ENCODE results near the gene NBAS. TPM values are rescaled to one million over a fixed set of nuclear protein-coding genes. Genes with fewer than 3 reads are reported as not detected.

NBAS gene
- total and polyA plus RNA-seq, 7 experiments from 2014 or later, result 18.6 to 41.6 (median 32.7) TPM

DNA sequence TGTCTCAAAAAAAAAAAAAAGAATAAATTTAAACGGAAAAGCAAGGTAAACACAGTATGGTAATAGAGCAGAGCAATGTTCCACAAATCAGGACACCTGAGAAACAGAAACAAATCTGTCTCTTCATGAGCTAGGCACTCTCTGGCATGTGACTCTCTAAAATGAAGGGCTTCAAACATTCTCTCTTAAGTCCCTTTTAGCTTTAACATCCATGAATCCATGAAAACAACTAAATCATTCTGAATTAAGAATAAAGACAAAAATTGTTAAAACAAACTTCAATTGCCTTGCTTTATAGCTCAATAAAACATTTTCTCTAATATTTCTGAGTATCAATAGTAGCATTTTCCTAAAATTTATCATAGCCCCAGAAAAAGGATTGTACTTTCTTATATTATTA lies 132.1 kb downstream of the NBAS start:
- DNase-seq (no peak), ATAC-seq (no peak)
- CTCF ChIA-PET, result no interaction called here
- H3K4me3 ChIP-seq (ENCODE audit: low read length), result no peak overlapping the region
- H3K4me1 ChIP-seq (ENCODE audit: control insufficient read depth in 2 of 2, insufficient read depth in 2 of 2, low read length in 2 of 2), result no peaks in the 10 kb centered on the region
- intact Hi-C loops (cut with micrococcal nuclease), result no loop called here
- Mint-ChIP-seq H3K27me3 (no peaks in the 10 kb centered on the region), H3K4me1 (no peaks in the 10 kb centered on the region), H3K4me3 (no peak overlapping the region), H3K9me3 (no peaks in the 10 kb centered on the region), H3K36me3 (peaks cover 0 to 31% (median 17%) of the 10 kb centered on the region in 5 donors), H3K27ac (no peak overlapping the region)
- POLR2A ChIA-PET, result no interaction called here
- no peak overlapping the region for H3K27ac ChIP-seq (ENCODE audit: low read depth, low read length)
- no peaks in the 10 kb centered on the region for H3K9me3 ChIP-seq (ENCODE audit: control insufficient read depth in 2 of 3, low read length in 3 of 3)
- no peaks in the 10 kb centered on the region for H3K27me3 ChIP-seq (ENCODE audit: control insufficient read depth in 2 of 2, insufficient read depth in 2 of 2, low read length in 2 of 2)
- H3K36me3 ChIP-seq (ENCODE audit: control insufficient read depth in 2 of 3, insufficient read depth in 3 of 3, low read length in 3 of 3), result peaks cover 0 to 13% (median 0%) of the 10 kb centered on the region in 3 experiments

DNA sequence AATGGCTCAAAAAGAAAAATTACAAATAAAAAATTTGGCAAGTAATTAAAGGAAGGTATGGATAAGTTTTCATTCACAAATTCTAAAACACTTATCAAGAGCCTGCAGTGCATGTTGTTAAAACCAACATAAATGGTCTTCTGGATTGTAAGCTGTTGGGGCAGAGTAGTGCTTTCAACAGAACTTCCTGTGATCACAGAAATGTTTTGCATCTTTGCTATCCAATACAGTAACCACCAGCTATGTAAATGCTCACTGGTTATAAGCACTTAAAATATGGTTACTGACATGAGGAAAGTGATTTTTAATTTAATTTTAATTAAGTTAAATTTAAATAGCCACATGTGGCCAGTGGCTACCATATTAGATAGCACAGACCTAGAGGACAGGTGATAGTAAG lies 133.1 kb downstream of the NBAS start:
- DNase-seq (no peak), ATAC-seq (no peak)
- Mint-ChIP-seq H3K27me3 (no peaks in the 10 kb centered on the region), H3K4me3 (no peak overlapping the region), H3K4me1 (no peaks in the 10 kb centered on the region), H3K9me3 (no peaks in the 10 kb centered on the region), H3K27ac (no peak overlapping the region), H3K36me3 (peaks cover 0 to 32% (median 23%) of the 10 kb centered on the region in 5 donors)
- Histone ChIP-seq H3K36me3 (ENCODE audit: control insufficient read depth in 2 of 3, insufficient read depth in 3 of 3, low read length in 3 of 3) (peaks cover 0 to 19% (median 0%) of the 10 kb centered on the region in 3 experiments), H3K4me3 (ENCODE audit: low read length) (no peak overlapping the region), H3K27me3 (ENCODE audit: control insufficient read depth in 2 of 2, insufficient read depth in 2 of 2, low read length in 2 of 2) (no peaks in the 10 kb centered on the region), H3K9me3 (ENCODE audit: control insufficient read depth in 2 of 3, low read length in 3 of 3) (no peaks in the 10 kb centered on the region), H3K4me1 (ENCODE audit: control insufficient read depth in 2 of 2, insufficient read depth in 2 of 2, low read length in 2 of 2) (no peaks in the 10 kb centered on the region), H3K27ac (ENCODE audit: low read depth, low read length) (no peak overlapping the region)
- ChIA-PET CTCF (no interaction called here), POLR2A (no interaction called here)
- intact Hi-C loops (cut with micrococcal nuclease), result no loop called here

DNA sequence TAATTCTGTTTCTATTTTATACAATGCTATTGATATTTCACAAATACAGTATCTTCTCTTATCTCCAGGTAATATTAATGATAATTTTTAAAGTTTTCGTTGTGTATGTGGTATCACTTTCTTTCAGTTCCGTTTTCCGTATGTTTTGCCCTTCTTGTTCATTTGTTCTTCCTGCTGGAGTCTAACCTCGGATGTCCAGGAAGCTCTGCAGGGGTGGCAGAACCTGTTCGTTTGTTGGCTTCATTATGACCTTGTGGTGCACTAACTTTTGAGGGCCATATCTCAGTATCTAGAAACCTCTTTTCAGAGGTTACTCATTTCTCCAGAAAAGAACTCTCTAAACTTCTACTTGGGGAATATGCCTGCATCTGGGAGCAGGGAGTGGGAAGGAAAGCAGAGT lies 134.5 kb downstream of the NBAS start:
- Histone ChIP-seq H3K9me3 (ENCODE audit: control insufficient read depth in 2 of 3, low read length in 3 of 3) (no peaks in the 10 kb centered on the region), H3K4me3 (ENCODE audit: low read length) (no peak overlapping the region), H3K36me3 (ENCODE audit: control insufficient read depth in 2 of 3, insufficient read depth in 3 of 3, low read length in 3 of 3) (peaks cover 0 to 19% (median 0%) of the 10 kb centered on the region in 3 experiments), H3K4me1 (ENCODE audit: control insufficient read depth in 2 of 2, insufficient read depth in 2 of 2, low read length in 2 of 2) (no peaks in the 10 kb centered on the region), H3K27ac (ENCODE audit: low read depth, low read length) (no peak overlapping the region), H3K27me3 (ENCODE audit: control insufficient read depth in 2 of 2, insufficient read depth in 2 of 2, low read length in 2 of 2) (no peaks in the 10 kb centered on the region)
- no peak overlapping the region for H3K4me3 Mint-ChIP-seq
- CTCF ChIA-PET, result no interaction called here
- intact Hi-C loops (cut with micrococcal nuclease), result no loop called here
- ATAC-seq (no peak), DNase-seq (no peak)
- H3K36me3 Mint-ChIP-seq, result peaks cover 0 to 38% (median 28%) of the 10 kb centered on the region in 5 donors
- H3K27ac Mint-ChIP-seq, result no peak overlapping the region
- H3K4me1 Mint-ChIP-seq, result no peaks in the 10 kb centered on the region
- H3K27me3 Mint-ChIP-seq, result no peaks in the 10 kb centered on the region
- POLR2A ChIA-PET, result no interaction called here
- H3K9me3 Mint-ChIP-seq, result no peaks in the 10 kb centered on the region

DNA sequence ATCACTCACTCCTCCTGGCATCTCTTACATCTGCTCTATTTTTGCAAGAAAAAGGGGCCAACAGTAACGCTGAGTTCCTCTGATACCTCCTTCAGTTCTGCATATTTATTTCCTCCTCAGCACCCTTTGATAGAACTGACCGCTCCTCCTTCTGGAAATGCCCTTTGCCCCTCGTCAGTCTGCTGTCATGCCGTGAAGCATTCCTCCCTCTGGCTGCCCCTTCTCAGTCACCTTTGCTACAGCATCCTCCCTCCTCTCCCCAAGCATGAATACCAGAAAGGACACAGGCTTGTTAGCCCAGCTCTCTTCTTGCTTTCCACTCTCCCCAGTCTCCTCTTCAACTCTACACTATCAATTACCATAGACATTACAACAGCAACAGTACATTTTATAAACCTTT lies 135.4 kb downstream of the NBAS start:
- Histone ChIP-seq H3K4me3 (ENCODE audit: low read length) (no peak overlapping the region), H3K4me1 (ENCODE audit: control insufficient read depth in 2 of 2, insufficient read depth in 2 of 2, low read length in 2 of 2) (no peaks in the 10 kb centered on the region), H3K27me3 (ENCODE audit: control insufficient read depth in 2 of 2, insufficient read depth in 2 of 2, low read length in 2 of 2) (no peaks in the 10 kb centered on the region), H3K36me3 (ENCODE audit: control insufficient read depth in 2 of 3, insufficient read depth in 3 of 3, low read length in 3 of 3) (peaks cover 0 to 19% (median 0%) of the 10 kb centered on the region in 3 experiments), H3K9me3 (ENCODE audit: control insufficient read depth in 2 of 3, low read length in 3 of 3) (no peaks in the 10 kb centered on the region), H3K27ac (ENCODE audit: low read depth, low read length) (no peak overlapping the region)
- Mint-ChIP-seq H3K27me3 (no peaks in the 10 kb centered on the region), H3K9me3 (no peaks in the 10 kb centered on the region), H3K4me3 (no peak overlapping the region), H3K36me3 (peaks cover 0 to 36% (median 29%) of the 10 kb centered on the region in 5 donors), H3K27ac (no peak overlapping the region), H3K4me1 (no peaks in the 10 kb centered on the region)
- DNase-seq, result no peak
- intact Hi-C loops (cut with micrococcal nuclease), result no loop called here
- CTCF ChIA-PET, result no interaction called here
- no peak for ATAC-seq
- POLR2A ChIA-PET, result no interaction called here

DNA sequence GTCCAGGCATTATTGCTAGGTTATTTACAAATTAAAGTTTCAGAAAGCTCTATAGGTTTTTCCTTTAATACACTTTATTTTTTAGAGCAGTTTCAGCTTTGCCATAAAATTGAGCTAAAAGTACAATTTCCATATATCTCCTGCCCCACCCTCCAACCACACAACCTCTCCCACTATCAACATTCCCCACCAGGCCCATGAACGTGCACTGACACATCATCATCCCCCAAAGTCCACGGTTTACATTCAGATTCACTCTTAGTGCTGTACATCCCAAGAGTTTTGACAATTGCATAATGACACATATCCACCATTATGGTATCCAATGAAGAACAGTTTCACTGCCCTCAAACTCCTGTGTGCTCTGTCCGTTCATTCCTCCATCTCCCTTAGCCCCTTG lies 139.4 kb downstream of the NBAS start:
- ATAC-seq (no peak), DNase-seq (no peak)
- no peaks in the 10 kb centered on the region for H3K27me3 Mint-ChIP-seq
- H3K9me3 Mint-ChIP-seq, result no peaks in the 10 kb centered on the region
- ChIA-PET CTCF (no interaction called here), POLR2A (no interaction called here)
- Histone ChIP-seq H3K4me3 (ENCODE audit: low read length) (no peak overlapping the region), H3K27me3 (ENCODE audit: control insufficient read depth in 2 of 2, insufficient read depth in 2 of 2, low read length in 2 of 2) (no peaks in the 10 kb centered on the region), H3K9me3 (ENCODE audit: control insufficient read depth in 2 of 3, low read length in 3 of 3) (no peaks in the 10 kb centered on the region), H3K36me3 (ENCODE audit: control insufficient read depth in 2 of 3, insufficient read depth in 3 of 3, low read length in 3 of 3) (peaks cover 0 to 28% (median 0%) of the 10 kb centered on the region in 3 experiments), H3K27ac (ENCODE audit: low read depth, low read length) (no peak overlapping the region), H3K4me1 (ENCODE audit: control insufficient read depth in 2 of 2, insufficient read depth in 2 of 2, low read length in 2 of 2) (no peaks in the 10 kb centered on the region)
- intact Hi-C loops (cut with micrococcal nuclease), result no loop called here
- no peak overlapping the region for H3K4me3 Mint-ChIP-seq
- no peaks in the 10 kb centered on the region for H3K4me1 Mint-ChIP-seq
- H3K27ac Mint-ChIP-seq, result no peak overlapping the region
- peaks cover 4 to 53% (median 49%) of the 10 kb centered on the region in 5 donors for H3K36me3 Mint-ChIP-seq

DNA sequence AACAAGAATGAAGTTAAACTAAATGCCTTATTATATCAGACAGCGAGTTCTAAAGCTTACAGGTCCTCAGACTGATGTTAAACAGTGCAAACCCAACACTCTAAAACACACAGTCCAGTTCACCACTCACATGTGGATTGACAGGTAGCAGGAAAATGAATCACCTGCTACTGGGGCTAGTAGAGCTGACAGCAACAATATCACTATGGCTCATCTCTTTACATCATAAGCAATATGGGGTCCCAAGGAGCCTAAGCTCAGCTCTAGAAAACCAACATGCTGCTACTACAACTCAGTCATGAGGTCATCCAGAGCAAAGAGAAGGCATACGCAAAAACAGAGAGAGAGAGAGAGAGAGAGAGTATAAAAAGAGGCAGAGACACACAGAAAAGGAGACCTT lies 145.4 kb downstream of the NBAS start:
- H3K27ac Mint-ChIP-seq, result no peak overlapping the region
- DNase-seq (no peak), ATAC-seq (no peak)

DNA sequence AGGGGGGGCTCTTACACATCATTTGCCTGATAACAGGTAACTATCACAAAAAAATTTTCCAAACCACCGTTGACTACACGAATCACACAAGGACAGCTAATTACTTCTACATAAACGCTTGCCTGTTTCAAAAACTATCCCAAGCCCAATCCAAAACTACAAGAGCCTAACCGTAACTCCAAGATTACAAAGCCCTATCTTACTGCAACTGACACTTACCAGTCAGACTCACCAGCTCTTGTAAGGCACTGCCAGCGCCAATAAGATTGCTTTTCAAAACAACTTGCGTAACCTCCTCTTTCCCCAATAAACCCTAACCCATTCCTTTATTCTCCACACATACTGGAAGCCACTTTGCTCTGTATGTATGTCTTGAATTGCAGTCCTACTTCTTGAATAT lies 148.4 kb downstream of the NBAS start:
- DNase-seq (no peak), ATAC-seq (no peak)
- Histone ChIP-seq H3K27ac (ENCODE audit: low read depth, low read length) (no peak overlapping the region), H3K27me3 (ENCODE audit: control insufficient read depth in 2 of 2, insufficient read depth in 2 of 2, low read length in 2 of 2) (no peaks in the 10 kb centered on the region), H3K36me3 (ENCODE audit: control insufficient read depth in 2 of 3, insufficient read depth in 3 of 3, low read length in 3 of 3) (peaks cover 0 to 23% (median 0%) of the 10 kb centered on the region in 3 experiments), H3K9me3 (ENCODE audit: control insufficient read depth in 2 of 3, low read length in 3 of 3) (no peaks in the 10 kb centered on the region), H3K4me3 (ENCODE audit: low read length) (no peak overlapping the region), H3K4me1 (ENCODE audit: control insufficient read depth in 2 of 2, insufficient read depth in 2 of 2, low read length in 2 of 2) (no peaks in the 10 kb centered on the region)
- ChIA-PET CTCF (no interaction called here), POLR2A (no interaction called here)
- no peak overlapping the region for H3K27ac Mint-ChIP-seq
- peaks cover 13 to 63% (median 55%) of the 10 kb centered on the region in 5 donors for H3K36me3 Mint-ChIP-seq
- H3K4me3 Mint-ChIP-seq, result no peak overlapping the region
- no peaks in the 10 kb centered on the region for H3K27me3 Mint-ChIP-seq
- no peaks in the 10 kb centered on the region for H3K4me1 Mint-ChIP-seq
- no peaks in the 10 kb centered on the region for H3K9me3 Mint-ChIP-seq
- intact Hi-C loops (cut with micrococcal nuclease), result no loop called here

More for the DNA sequence above, 145.4 kb downstream of the NBAS start:
- H3K36me3 ChIP-seq (ENCODE audit: control insufficient read depth in 2 of 3, insufficient read depth in 3 of 3, low read length in 3 of 3), result peaks cover 0 to 28% (median 0%) of the 10 kb centered on the region in 3 experiments
- no peak overlapping the region for H3K4me3 ChIP-seq (ENCODE audit: low read length)
- H3K4me1 ChIP-seq (ENCODE audit: control insufficient read depth in 2 of 2, insufficient read depth in 2 of 2, low read length in 2 of 2), result no peaks in the 10 kb centered on the region
- intact Hi-C loops (cut with micrococcal nuclease), result no loop called here
- Mint-ChIP-seq H3K27me3 (no peaks in the 10 kb centered on the region), H3K4me3 (no peak overlapping the region), H3K9me3 (no peaks in the 10 kb centered on the region), H3K4me1 (no peaks in the 10 kb centered on the region), H3K36me3 (peaks cover 13 to 66% (median 61%) of the 10 kb centered on the region in 5 donors)
- POLR2A ChIA-PET, result no interaction called here
- H3K27me3 ChIP-seq (ENCODE audit: control insufficient read depth in 2 of 2, insufficient read depth in 2 of 2, low read length in 2 of 2), result no peaks in the 10 kb centered on the region
- H3K9me3 ChIP-seq (ENCODE audit: control insufficient read depth in 2 of 3, low read length in 3 of 3), result no peaks in the 10 kb centered on the region
- H3K27ac ChIP-seq (ENCODE audit: low read depth, low read length), result no peak overlapping the region
- CTCF ChIA-PET, result no interaction called here
